Measurements from ENCODE around the gene CAPN13. TPM values are rescaled to one million over a fixed set of nuclear protein-coding genes. Genes with fewer than 3 reads are reported as not detected.

The CAPN13 gene
- total and polyA plus RNA-seq, 7 donors = 0.06 to 0.14 TPM; not detected in 5

DNA sequence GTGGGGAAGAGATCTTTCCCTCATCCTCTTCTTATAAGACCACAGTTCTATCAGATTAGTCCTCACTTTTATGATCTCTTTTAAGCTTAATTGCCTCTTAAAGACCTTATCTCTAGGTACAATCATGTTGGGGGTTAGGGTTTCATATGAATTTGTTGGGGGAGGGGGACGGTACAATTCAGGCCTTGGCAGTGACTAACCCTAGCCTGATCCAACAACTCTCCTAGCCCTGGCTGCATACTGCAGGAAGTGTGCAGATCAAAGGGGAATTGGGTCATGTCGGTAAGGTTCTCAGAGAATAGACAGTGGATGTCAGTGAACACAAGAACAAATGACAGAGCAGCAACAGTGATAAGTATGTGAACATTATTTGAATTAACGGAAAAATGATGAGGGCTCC is 16.4 kb downstream of the CAPN13 start:
- TF ChIP-seq, protein P1, sequence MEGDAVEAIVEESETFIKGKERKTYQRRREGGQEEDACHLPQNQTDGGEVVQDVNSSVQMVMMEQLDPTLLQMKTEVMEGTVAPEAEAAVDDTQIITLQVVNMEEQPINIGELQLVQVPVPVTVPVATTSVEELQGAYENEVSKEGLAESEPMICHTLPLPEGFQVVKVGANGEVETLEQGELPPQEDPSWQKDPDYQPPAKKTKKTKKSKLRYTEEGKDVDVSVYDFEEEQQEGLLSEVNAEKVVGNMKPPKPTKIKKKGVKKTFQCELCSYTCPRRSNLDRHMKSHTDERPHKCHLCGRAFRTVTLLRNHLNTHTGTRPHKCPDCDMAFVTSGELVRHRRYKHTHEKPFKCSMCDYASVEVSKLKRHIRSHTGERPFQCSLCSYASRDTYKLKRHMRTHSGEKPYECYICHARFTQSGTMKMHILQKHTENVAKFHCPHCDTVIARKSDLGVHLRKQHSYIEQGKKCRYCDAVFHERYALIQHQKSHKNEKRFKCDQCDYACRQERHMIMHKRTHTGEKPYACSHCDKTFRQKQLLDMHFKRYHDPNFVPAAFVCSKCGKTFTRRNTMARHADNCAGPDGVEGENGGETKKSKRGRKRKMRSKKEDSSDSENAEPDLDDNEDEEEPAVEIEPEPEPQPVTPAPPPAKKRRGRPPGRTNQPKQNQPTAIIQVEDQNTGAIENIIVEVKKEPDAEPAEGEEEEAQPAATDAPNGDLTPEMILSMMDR (IDR thresholded peaks at IDR 0.05) = no peak
- Histone ChIP-seq H3K4me3 (no peak overlapping the region), H3K4me1 (no peaks in the 10 kb centered on the region), H3K9me3 (no peaks in the 10 kb centered on the region), H3K36me3 (ENCODE audit: insufficient read depth in 1 of 2, low read depth in 1 of 2) (no peaks in the 10 kb centered on the region), H3K27me3 (ENCODE audit: insufficient read depth in 3 of 3, low read length in 2 of 3) (peaks cover 0 to 3% (median 0%) of the 10 kb centered on the region in 3 donors), H3K27ac (no peak overlapping the region)
- no peak for DNase-seq
- WGBS, 3 donors = 61 to 70% (median 61%) methylated on average over 3 of the region's 3 CpGs
- no peak for ATAC-seq
- intact Hi-C loops (cut with DNase I) = no loop called here

DNA sequence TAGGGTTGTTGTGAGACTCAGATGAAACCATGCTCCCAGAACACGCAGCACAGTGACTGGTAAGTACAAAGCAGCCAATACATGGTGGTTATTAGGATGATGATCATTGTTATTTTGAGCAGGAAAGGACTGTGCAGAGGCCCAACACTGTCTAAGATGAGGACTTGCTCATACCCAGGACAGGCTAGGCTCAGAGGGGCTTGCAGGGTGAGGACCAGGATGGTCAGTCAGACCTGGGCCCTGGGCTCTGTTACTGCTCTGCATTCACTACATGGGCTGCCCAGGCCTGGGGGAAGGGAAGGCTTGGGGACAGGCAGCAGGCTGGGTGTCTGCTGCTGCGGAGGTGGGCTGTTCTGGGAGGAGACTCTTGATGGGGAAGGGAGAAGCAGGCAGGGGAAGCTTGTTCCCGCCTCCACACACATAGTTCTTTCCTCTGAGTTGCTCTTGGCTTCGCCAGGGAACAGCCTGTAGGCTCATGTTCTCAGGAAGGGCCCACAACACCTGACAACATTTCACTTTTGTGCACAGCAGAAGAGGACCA is 17.5 kb downstream of the CAPN13 start:
- ATAC-seq (no peak), DNase-seq (no peak)
- TF ChIP-seq, protein P1 (IDR thresholded peaks at IDR 0.05) = no peak
- Histone ChIP-seq H3K9me3 (no peaks in the 10 kb centered on the region), H3K27me3 (ENCODE audit: insufficient read depth in 3 of 3, low read length in 2 of 3) (peaks cover 0 to 3% (median 0%) of the 10 kb centered on the region in 3 donors), H3K4me1 (no peaks in the 10 kb centered on the region), H3K27ac (no peak overlapping the region), H3K4me3 (no peak overlapping the region), H3K36me3 (ENCODE audit: insufficient read depth in 1 of 2, low read depth in 1 of 2) (no peaks in the 10 kb centered on the region)
- intact Hi-C loops (cut with DNase I) = no loop called here
- 72 to 80% (median 76%) methylated on average over 4 of the region's 4 CpGs for WGBS, 3 donors

DNA sequence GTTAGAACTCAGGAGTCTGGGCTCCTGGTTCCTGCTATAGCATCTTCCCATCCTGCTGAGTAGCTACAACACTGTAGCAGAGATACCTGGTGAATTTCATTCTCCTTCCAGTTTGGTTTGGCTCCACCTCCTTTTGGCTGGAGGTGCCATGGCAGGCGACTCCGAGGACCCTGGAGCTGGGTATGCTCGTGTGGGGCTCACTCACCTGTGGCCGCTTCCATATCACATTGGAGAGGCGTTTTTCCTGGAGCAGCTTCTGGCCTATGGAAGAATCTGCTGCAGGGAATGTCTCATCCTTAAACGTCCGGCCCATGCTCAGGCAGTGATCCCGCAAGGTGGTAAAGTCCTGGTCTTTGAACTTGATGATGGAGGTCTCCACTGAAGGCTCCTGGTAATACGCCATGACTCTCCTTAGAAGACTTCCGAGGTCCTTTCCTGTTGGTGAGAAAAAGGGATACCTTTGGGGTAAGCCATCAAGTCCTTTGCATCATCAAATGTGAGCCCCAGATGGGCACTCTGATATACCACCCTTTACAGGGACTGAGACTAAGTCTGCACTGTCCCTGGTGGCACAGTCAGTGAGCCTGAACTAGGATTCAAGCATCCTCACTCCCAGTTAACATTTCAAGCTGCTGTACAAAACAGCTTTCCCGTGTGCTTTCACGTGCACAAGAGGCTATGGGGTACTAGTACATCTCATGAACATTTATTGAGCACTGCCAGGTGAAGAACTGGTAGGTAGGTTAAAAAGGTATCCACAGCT is 20.1 kb downstream of the CAPN13 start:
- ATAC-seq (no peak), DNase-seq (no peak)
- 79 to 88% (median 81%) methylated on average over 12 of the region's 12 CpGs for WGBS, 3 donors
- Histone ChIP-seq H3K9me3 (no peaks in the 10 kb centered on the region), H3K4me1 (peaks cover 6% of the 10 kb centered on the region), H3K36me3 (ENCODE audit: insufficient read depth in 1 of 2, low read depth in 1 of 2) (no peaks in the 10 kb centered on the region), H3K4me3 (no peak overlapping the region), H3K27me3 (ENCODE audit: insufficient read depth in 3 of 3, low read length in 2 of 3) (no peaks in the 10 kb centered on the region), H3K27ac (no peak overlapping the region)
- TF ChIP-seq, protein P1 (IDR thresholded peaks at IDR 0.05) = no peak
- intact Hi-C loops (cut with DNase I) = no loop called here

DNA sequence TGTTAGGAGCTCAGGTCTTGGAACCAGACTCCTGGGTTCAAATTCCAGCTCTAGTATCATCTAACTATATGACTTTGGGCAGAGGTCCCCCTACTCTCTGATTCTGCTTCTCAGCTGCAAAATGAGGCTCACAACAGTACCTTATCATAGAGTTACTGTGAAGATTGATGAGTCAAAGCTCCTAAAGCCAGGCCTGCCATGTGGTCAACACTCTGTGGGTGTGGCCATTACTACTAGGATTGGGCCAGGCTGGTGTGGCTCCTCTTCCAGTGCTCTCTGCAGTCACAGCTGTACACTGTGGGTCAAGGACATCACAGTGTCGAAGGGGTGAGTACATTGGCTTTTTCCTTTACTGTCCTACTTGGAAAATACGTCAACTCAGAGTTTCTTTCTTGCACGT is 22.6 kb downstream of the CAPN13 start:
- DNase-seq (no peak), ATAC-seq (no peak)
- Histone ChIP-seq H3K27me3 (ENCODE audit: insufficient read depth in 3 of 3, low read length in 2 of 3) (no peaks in the 10 kb centered on the region), H3K4me3 (no peak overlapping the region), H3K27ac (no peak overlapping the region), H3K36me3 (ENCODE audit: insufficient read depth in 1 of 2, low read depth in 1 of 2) (no peaks in the 10 kb centered on the region), H3K9me3 (no peaks in the 10 kb centered on the region), H3K4me1 (peaks cover 6% of the 10 kb centered on the region)
- 81 to 91% (median 87%) methylated on average over 3 of the region's 3 CpGs for WGBS, 3 donors
- intact Hi-C loops (cut with DNase I) = no loop called here
- TF ChIP-seq, protein P1 (IDR thresholded peaks at IDR 0.05) = no peak
